Measurements from ENCODE around the gene LAMP1.

DNA sequence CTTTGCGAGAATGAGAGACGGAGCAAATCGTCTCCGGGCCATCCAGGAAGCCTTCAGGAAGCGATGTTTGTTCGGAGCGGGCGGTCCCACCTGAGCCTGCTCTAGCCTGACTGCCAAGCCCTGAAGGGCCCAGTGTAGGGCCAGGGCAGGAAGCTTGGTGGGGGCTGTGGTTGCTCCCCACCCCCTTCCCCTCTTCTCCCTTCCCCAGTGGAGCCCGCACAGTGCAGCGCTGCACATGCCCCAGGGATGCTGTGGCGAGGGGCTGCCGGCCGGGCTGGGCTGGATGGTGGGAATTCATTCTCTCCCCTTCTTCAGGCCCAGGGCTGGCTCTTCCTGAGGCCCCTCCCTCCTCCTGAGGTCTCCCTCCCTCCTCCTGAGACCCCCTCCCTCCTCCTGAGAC lies 74.0 kb downstream of the LAMP1 start:
- TF ChIP-seq, protein P1, sequence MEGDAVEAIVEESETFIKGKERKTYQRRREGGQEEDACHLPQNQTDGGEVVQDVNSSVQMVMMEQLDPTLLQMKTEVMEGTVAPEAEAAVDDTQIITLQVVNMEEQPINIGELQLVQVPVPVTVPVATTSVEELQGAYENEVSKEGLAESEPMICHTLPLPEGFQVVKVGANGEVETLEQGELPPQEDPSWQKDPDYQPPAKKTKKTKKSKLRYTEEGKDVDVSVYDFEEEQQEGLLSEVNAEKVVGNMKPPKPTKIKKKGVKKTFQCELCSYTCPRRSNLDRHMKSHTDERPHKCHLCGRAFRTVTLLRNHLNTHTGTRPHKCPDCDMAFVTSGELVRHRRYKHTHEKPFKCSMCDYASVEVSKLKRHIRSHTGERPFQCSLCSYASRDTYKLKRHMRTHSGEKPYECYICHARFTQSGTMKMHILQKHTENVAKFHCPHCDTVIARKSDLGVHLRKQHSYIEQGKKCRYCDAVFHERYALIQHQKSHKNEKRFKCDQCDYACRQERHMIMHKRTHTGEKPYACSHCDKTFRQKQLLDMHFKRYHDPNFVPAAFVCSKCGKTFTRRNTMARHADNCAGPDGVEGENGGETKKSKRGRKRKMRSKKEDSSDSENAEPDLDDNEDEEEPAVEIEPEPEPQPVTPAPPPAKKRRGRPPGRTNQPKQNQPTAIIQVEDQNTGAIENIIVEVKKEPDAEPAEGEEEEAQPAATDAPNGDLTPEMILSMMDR (IDR thresholded peaks at IDR 0.05) = no peak
- TF ChIP-seq EZH2 (IDR thresholded peaks at IDR 0.05; ENCODE audit: borderline replicate concordance, insufficient read depth, low read depth, low read length, poor library complexity, severe bottlenecking) = no peak
